GF-D8 (cell line): ENCODE data around the gene NCL.
"Not testable (repeated sequence)": the region's sequence is repeated elsewhere in the genome, so short reads cannot be mapped to it uniquely, and the experiment has no call there.

ENCODE experiments used
- DNase-seq: peaks from one replicate; lab custom pipeline; 2025; lab: John Stamatoyannopoulos, UW

NCL gene

DNA sequence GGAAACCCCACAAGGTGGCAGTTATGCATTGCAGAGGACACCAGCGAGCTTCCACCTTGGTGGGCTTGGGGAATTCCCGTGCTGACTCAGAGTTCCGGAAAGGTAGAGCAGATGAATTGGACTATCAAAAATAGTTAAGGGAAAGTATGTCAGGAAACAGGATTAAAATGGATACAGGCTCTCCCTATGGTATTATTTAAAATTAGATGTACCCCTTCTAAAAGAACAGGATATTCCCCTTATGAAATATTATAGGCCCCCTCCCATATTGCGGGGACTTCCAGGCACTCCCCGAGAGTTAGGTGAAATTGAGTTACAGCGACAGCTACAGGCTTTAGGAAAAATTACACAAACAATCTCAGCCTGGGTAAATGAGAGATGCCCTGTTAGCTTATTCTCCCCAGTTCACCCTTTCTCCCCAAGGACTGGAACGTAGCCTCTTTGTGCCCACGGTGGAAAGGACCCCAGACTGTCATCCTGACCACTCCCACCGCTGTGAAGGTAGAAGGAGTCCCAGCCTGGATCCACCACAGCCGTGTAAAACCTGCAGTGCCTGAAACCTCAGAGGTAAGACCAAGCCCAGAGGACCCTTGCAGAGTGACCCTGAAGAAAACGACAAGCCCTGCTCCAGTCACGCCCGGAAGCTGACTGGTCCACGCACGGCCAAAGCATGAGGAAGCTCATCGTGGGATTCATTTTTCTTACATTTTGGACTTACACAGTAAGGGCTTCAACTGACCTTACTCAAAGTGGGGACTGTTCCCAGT, 58.5 kb downstream of the NCL start:
- not testable (repeated sequence) for DNase-seq

DNA sequence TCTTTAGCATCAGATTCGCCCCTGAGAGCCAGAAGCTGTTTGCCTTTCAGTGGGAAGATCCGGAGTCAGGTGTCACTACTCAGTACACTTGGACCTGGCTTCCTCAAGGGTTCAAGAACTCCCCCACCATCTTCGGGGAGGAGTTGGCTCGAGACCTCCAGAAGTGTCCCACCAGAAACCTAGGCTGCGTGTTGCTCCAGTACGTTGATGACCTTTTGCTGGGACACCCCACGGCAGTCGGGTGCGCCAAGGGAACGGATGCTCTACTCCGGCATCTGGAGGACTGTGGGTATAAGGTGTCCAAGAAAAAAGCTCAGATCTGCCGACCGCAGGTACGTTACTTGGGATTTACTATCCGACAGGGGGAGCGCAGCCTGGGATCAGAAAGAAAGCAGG, 60.1 kb downstream of the NCL start:
- not testable (repeated sequence) for DNase-seq
